BJ (cell line): ENCODE results near the gene GPR142. TPM values are rescaled to one million over a fixed set of nuclear protein-coding genes. Genes with fewer than 3 reads are reported as not detected.

ENCODE experiments used
- CTCF ChIA-PET: fragments of 350-600 bp; formaldehyde crosslinking; extraction: SDS; loops from one replicate; lab custom pipeline; 2021; ENCODE audit warnings: antibody characterized with exemption, inconsistent platforms; lab: Yijun Ruan, JAX
- POLR2A ChIA-PET: fragments of 300-600 bp; sonication (Branson Sonifier 250); formaldehyde crosslinking; extraction: SDS; loops from one replicate; lab custom pipeline; 2021; ENCODE audit warnings: antibody characterized with exemption; lab: Charles Lee
- DNase-seq: peaks from one replicate; pipeline ENCODE4 v3.0.0-alpha.2; 2011; ENCODE audit warnings: low read depth
- H3K27me3 ChIP-seq: 2 replicates; pipeline ENCODE4 v1.6.0; 2011; ENCODE audit warnings: low read length; ENCODE audit not compliant: control insufficient read depth, insufficient read depth
- H3K36me3 ChIP-seq: 2 replicates; pipeline ENCODE4 v1.5.1; 2011; ENCODE audit warnings: low read length; ENCODE audit not compliant: control insufficient read depth, insufficient read depth
- H3K4me3 ChIP-seq: 2 replicates; pipeline ENCODE4 v1.5.1; 2011; ENCODE audit warnings: low read depth, mild to moderate bottlenecking, control low read depth, low read length
- polyA plus RNA-seq: library from polyadenylated mRNA; depleted of rRNA; stranded (reverse); fragments of >200 nt; gene quantifications from 2 replicates; pipeline ENCODE4 v1.2.3, GENCODE V29; 2011
- TF ChIP-seq, protein P1 (sequence below): IDR thresholded peaks from 2 replicates; pipeline ENCODE4 v1.5.1; 2011; ENCODE audit warnings: low read depth, mild to moderate bottlenecking, control low read depth, inconsistent platforms, low read length, moderate library complexity; ENCODE audit not compliant: insufficient read depth

GPR142 gene
- polyA plus RNA-seq, 1 experiment: not detected

- ChIA-PET POLR2A (no interaction called here), CTCF (no interaction called here)
- TF ChIP-seq, protein P1, sequence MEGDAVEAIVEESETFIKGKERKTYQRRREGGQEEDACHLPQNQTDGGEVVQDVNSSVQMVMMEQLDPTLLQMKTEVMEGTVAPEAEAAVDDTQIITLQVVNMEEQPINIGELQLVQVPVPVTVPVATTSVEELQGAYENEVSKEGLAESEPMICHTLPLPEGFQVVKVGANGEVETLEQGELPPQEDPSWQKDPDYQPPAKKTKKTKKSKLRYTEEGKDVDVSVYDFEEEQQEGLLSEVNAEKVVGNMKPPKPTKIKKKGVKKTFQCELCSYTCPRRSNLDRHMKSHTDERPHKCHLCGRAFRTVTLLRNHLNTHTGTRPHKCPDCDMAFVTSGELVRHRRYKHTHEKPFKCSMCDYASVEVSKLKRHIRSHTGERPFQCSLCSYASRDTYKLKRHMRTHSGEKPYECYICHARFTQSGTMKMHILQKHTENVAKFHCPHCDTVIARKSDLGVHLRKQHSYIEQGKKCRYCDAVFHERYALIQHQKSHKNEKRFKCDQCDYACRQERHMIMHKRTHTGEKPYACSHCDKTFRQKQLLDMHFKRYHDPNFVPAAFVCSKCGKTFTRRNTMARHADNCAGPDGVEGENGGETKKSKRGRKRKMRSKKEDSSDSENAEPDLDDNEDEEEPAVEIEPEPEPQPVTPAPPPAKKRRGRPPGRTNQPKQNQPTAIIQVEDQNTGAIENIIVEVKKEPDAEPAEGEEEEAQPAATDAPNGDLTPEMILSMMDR: no peak
- Histone ChIP-seq H3K36me3 (no peaks in the 10 kb centered on the region), H3K27me3 (no peaks in the 10 kb centered on the region), H3K4me3 (no peak overlapping the region)
- no peak for DNase-seq
Observed at GRCh38 chr17:74339537-74340195, 27.6 kb upstream of the GPR142 start.

- no peak overlapping the region for H3K4me3 ChIP-seq
- TF ChIP-seq, protein P1: no peak
- no peaks in the 10 kb centered on the region for H3K36me3 ChIP-seq
- no peaks in the 10 kb centered on the region for H3K27me3 ChIP-seq
- DNase-seq: no peak
- ChIA-PET CTCF (no interaction called here), POLR2A (no interaction called here)
Observed at GRCh38 chr17:74340470-74341023, 26.8 kb upstream of the GPR142 start.

- Histone ChIP-seq H3K36me3 (no peaks in the 10 kb centered on the region), H3K4me3 (no peak overlapping the region), H3K27me3 (0 out of 2 replicates have a peak, but pooled peaks cover 2% of the 10 kb centered on the region)
- POLR2A ChIA-PET: no interaction called here
- CTCF ChIA-PET: no interaction called here
- DNase-seq: no peak
- TF ChIP-seq, protein P1: no peak
Observed at GRCh38 chr17:74342224-74342623, 25.1 kb upstream of the GPR142 start.

- CTCF ChIA-PET: no interaction called here
- Histone ChIP-seq H3K36me3 (no peaks in the 10 kb centered on the region), H3K4me3 (no peak overlapping the region), H3K27me3 (0 out of 2 replicates have a peak, but pooled peaks cover 2% of the 10 kb centered on the region)
- DNase-seq: no peak
- TF ChIP-seq, protein P1: no peak
- POLR2A ChIA-PET: no interaction called here
Observed at GRCh38 chr17:74343121-74343520, 24.2 kb upstream of the GPR142 start.

- Histone ChIP-seq H3K27me3 (0 out of 2 replicates have a peak, but pooled peaks cover 2% of the 10 kb centered on the region), H3K4me3 (no peak overlapping the region), H3K36me3 (no peaks in the 10 kb centered on the region)
- DNase-seq: no peak
- ChIA-PET CTCF (no interaction called here), POLR2A (no interaction called here)
- TF ChIP-seq, protein P1: no peak
Observed at GRCh38 chr17:74343526-74344284, 23.6 kb upstream of the GPR142 start.
